IMR-90 (cell line): ENCODE data around the gene MX1. TPM values are rescaled to one million over a fixed set of nuclear protein-coding genes. Genes with fewer than 3 reads are reported as not detected.
A peak's percentile ranks its signal among the peaks of the same experiment; 100 is the strongest.
"Not testable (repeated sequence)": the region's sequence is repeated elsewhere in the genome, so short reads cannot be mapped to it uniquely, and the experiment has no call there.

Experiments
- ATAC-seq: fragments of 200-7000 bp; cut with Tn5 transposase; 2 replicates; pipeline ENCODE4 v1.9.1; 2020; ENCODE audit warnings: low read depth, mild to moderate bottlenecking, moderate library complexity
- BruUV-seq: library from RNA; stranded (reverse); fragments of 400-500 nt; replicated peaks from 2 replicates; lab custom pipeline; 2021; lab: Mats Ljungman, UMichigan
- CTCF ChIA-PET: fragments of 300-600 bp; formaldehyde crosslinking; extraction: SDS; loops from one replicate; lab custom pipeline; 2021; ENCODE audit warnings: antibody characterized with exemption; lab: Yijun Ruan, JAX
- POLR2A ChIA-PET: fragments of 300-600 bp; sonication (Branson Sonifier 250); formaldehyde crosslinking; loops from one replicate; lab custom pipeline; 2022; ENCODE audit warnings: antibody characterized with exemption; ENCODE audit not compliant: unreplicated experiment; lab: Charles Lee
- DNase-seq: peaks from one replicate; pipeline ENCODE4 v3.0.0; 2013
- H2AFZ ChIP-seq: replicated peaks from 2 replicates; pipeline ENCODE3; 2013; ENCODE audit warnings: low read length, mild to moderate bottlenecking; ENCODE audit not compliant: poor library complexity
- H2AK5ac ChIP-seq: 2 replicates; pipeline ENCODE4 v1.6.1; 2013; ENCODE audit warnings: low read depth, low read length, inconsistent platforms
- H2AK9ac ChIP-seq: replicated peaks from 2 replicates; pipeline ENCODE3; 2013; ENCODE audit warnings: mild to moderate bottlenecking, low read depth, low read length, moderate library complexity; ENCODE audit not compliant: poor library complexity
- H2BK120ac ChIP-seq: 2 replicates; pipeline ENCODE4 v1.6.1; 2013; ENCODE audit warnings: low read depth, low read length, inconsistent platforms
- H2BK15ac ChIP-seq: 3 replicates; pipeline ENCODE4 v1.6.1; 2013; ENCODE audit warnings: low read depth, low read length, inconsistent platforms
- H2BK20ac ChIP-seq: 2 replicates; pipeline ENCODE4 v1.6.1; 2013; ENCODE audit warnings: low read depth, mild to moderate bottlenecking, inconsistent platforms, low read length, moderate library complexity
- H2BK5ac ChIP-seq: 2 replicates; pipeline ENCODE4 v1.6.1; 2013; ENCODE audit warnings: mild to moderate bottlenecking, low read depth, low read length, inconsistent platforms; ENCODE audit not compliant: poor library complexity, severe bottlenecking
- H3K14ac ChIP-seq: replicated peaks from 2 replicates; pipeline ENCODE4 v1.6.1; 2013; ENCODE audit warnings: low read depth, low read length, inconsistent platforms
- H3K18ac ChIP-seq: 2 replicates; pipeline ENCODE4 v1.6.1; 2013; ENCODE audit warnings: low read depth, low read length, control low read depth
- H3K23ac ChIP-seq: 2 replicates; pipeline ENCODE4 v1.6.1; 2013; ENCODE audit warnings: low read depth, low read length, inconsistent platforms
- H3K27ac ChIP-seq: 2 replicates; pipeline ENCODE4 v1.5.1; 2013; ENCODE audit warnings: mild to moderate bottlenecking, control low read depth, low read length; ENCODE audit not compliant: insufficient read depth
- H3K27me3 ChIP-seq: 2 replicates; pipeline ENCODE4 v1.6.1; 2013; ENCODE audit warnings: low read length; ENCODE audit not compliant: control insufficient read depth, insufficient read depth
- H3K36me3 ChIP-seq: 2 replicates; pipeline ENCODE4 v1.6.1; 2013; ENCODE audit warnings: low read length, mixed read lengths; ENCODE audit not compliant: control insufficient read depth, insufficient read depth
- H3K4ac ChIP-seq: 2 replicates; pipeline ENCODE4 v1.6.1; 2013; ENCODE audit warnings: low read depth, low read length, inconsistent platforms
- H3K4me1 ChIP-seq: 2 replicates; pipeline ENCODE4 v1.6.1; 2013; ENCODE audit warnings: low read length, mixed read lengths; ENCODE audit not compliant: control insufficient read depth, insufficient read depth
- H3K4me2 ChIP-seq: 2 replicates; pipeline ENCODE4 v1.6.1; 2013; ENCODE audit warnings: low read depth, mild to moderate bottlenecking, control low read depth, low read length, moderate library complexity
- H3K4me3 ChIP-seq: 2 replicates; pipeline ENCODE4 v1.5.1; 2013; ENCODE audit warnings: low read depth, mild to moderate bottlenecking, control low read depth, low read length, moderate library complexity; ENCODE audit not compliant: insufficient read depth
- H3K56ac ChIP-seq: 2 replicates; pipeline ENCODE4 v1.6.1; 2013; ENCODE audit warnings: low read length, inconsistent platforms; ENCODE audit not compliant: insufficient read depth; ENCODE audit errors: extremely low read depth
- H3K79me1 ChIP-seq, 2 experiments: 2 replicates each; pipeline ENCODE4 v1.6.1; 2013; ENCODE audit warnings: low read length in 2 of 2, inconsistent platforms in 1 of 2, low read depth in 1 of 2
- H3K9ac ChIP-seq: 2 replicates; pipeline ENCODE4 v1.6.1; 2013; ENCODE audit warnings: low read depth, low read length, control low read depth
- H3K9me1 ChIP-seq: 2 replicates; pipeline ENCODE4 v1.6.1; 2013; ENCODE audit warnings: low read length, inconsistent platforms; ENCODE audit not compliant: insufficient read depth
- H3K9me3 ChIP-seq: 2 replicates; pipeline ENCODE4 v1.6.1; 2013; ENCODE audit warnings: low read length; ENCODE audit not compliant: control insufficient read depth, insufficient read depth
- H4K20me1 ChIP-seq: 2 replicates; pipeline ENCODE4 v1.6.1; 2013; ENCODE audit warnings: low read length, inconsistent platforms; ENCODE audit not compliant: insufficient read depth
- H4K5ac ChIP-seq: 2 replicates; pipeline ENCODE4 v1.6.1; 2013; ENCODE audit warnings: mild to moderate bottlenecking, low read depth, low read length, control low read depth
- H4K8ac ChIP-seq, 2 experiments: 2 replicates each; pipeline ENCODE4 v1.6.1; 2013; ENCODE audit warnings: low read depth in 2 of 2, low read length in 2 of 2, control low read depth in 1 of 2, inconsistent platforms in 1 of 2
- H4K91ac ChIP-seq: 2 replicates; pipeline ENCODE4 v1.6.1; 2013; ENCODE audit warnings: low read depth, low read length, inconsistent platforms; ENCODE audit not compliant: insufficient read depth
- MAFK ChIP-seq: IDR thresholded peaks from 2 replicates; pipeline ENCODE4 v1.6.1; 2012; ENCODE audit warnings: low read depth, low read length, improper control_type of control experiment
- MAZ ChIP-seq: IDR thresholded peaks from 2 replicates; pipeline ENCODE4 v1.6.1; 2012; ENCODE audit warnings: low read depth, mild to moderate bottlenecking, low read length, improper control_type of control experiment, moderate library complexity, borderline replicate concordance
- WGBS, 2 experiments: methylation state at CpG; one replicate each; pipeline versions ENCODE4 v1.1.5 to v1.1.7; 2013; ENCODE audit warnings: missing lambda C conversion rate in 2 of 2; ENCODE audit not compliant: insufficient read length in 1 of 2; ENCODE audit errors: extremely low coverage in 2 of 2; 5-methylcytosine and 5-hydroxymethylcytosine counted together
- dilution Hi-C: fragments of 300-500 bp; cut with HindIII; formaldehyde crosslinking; loops from one replicate; pipeline ENCODE4 v1.14.3; 2018; ENCODE audit warnings: low sequenced_read_pairs; ENCODE audit not compliant: unreplicated experiment
- in situ Hi-C: fragments of 300-500 bp; cut with MboI; formaldehyde crosslinking; loops from 3 replicates; pipeline ENCODE4 v1.14.3; 2019; ENCODE audit warnings: low sequenced_read_pairs, inconsistent platforms, mixed read lengths
- intact Hi-C: fragments of 100-400 bp; cut with micrococcal nuclease; formaldehyde crosslinking; loops from 2 replicates; pipeline ENCODE4 v1.10.0; 2022
- polyA plus RNA-seq, 3 experiments: library from polyadenylated mRNA; depleted of rRNA; stranded (reverse); fragments of >200 nt; gene quantifications; 2 replicates each; pipeline ENCODE4 v1.2.3, GENCODE V29; 2012; ENCODE audit warnings: low replicate concordance in 1 of 3
- total RNA-seq: library from RNA; depleted of rRNA; stranded (reverse); fragments of >200 nt; gene quantifications from 2 replicates; pipeline ENCODE4 v1.2.3, GENCODE V29; 2012

Gene MX1
- total and polyA plus RNA-seq, 2 of the 4 experiments (the other 2 are of a cell fraction): 1.0 to 2.5 TPM

- Histone ChIP-seq H4K8ac (peak overlapping the region; percentile 94; a peak in 3 of 4 replicates), H2AK5ac (no peak overlapping the region), H3K4ac (peak overlapping the region; percentile 96), H3K4me3 (peak overlapping the region; percentile 54), H3K18ac (peak overlapping the region; percentile 26; the same call in 1 of the 2 replicates), H2BK15ac (no peak overlapping the region), H2BK5ac (peak overlapping the region; percentile 22), H3K9me1 (peaks cover 3% of the 10 kb centered on the region; the same call in 1 of the 2 replicates), H4K20me1 (no peaks in the 10 kb centered on the region), H3K36me3 (no peaks in the 10 kb centered on the region), H3K9me3 (no peaks in the 10 kb centered on the region), H3K9ac (peak overlapping the region; percentile 78), H2BK120ac (peak overlapping the region; percentile 96), H2BK20ac (peak overlapping the region; percentile 43; the same call in 1 of the 2 replicates), H3K4me1 (no peaks in the 10 kb centered on the region), H3K56ac (peak overlapping the region; percentile 91; the same call in 1 of the 2 replicates), H2AFZ (peak overlapping the region; percentile 100), H2AK9ac (peak overlapping the region; percentile 99), H3K23ac (peak overlapping the region; percentile 97), H3K27ac (peak overlapping the region; percentile 60), H3K4me2 (peak overlapping the region; percentile 80), H4K91ac (peak overlapping the region; percentile 83), H4K5ac (peak overlapping the region; percentile 66), H3K79me1 (no peaks in the 10 kb centered on the region), H3K14ac (peak overlapping the region; percentile 98), H3K27me3 (no peaks in the 10 kb centered on the region)
- ChIA-PET CTCF (no interaction called here), POLR2A (no interaction called here)
- in situ Hi-C loops (no loop called here), dilution Hi-C loops (no loop called here), intact Hi-C loops (loop anchor here (5.0 kb wide), 1 partner anchor 58 kb away; the partner anchor contains the start of gene MX2)
- TF ChIP-seq MAFK (no peak), MAZ (peak; percentile 75)
- ATAC-seq: peak; percentile 97
- 0% methylated on average over 9 of the region's 54 CpGs; no CpG with 5 or more reads in 1 of the 2 experiments for WGBS, 2 experiments
- peak; percentile 84 for DNase-seq
- BruUV-seq: no TSS peak
Measured at GRCh38 chr21:41419921-41420862, 5.8 kb upstream of the MX1 start.

- intact Hi-C loops: loop anchor here (5.0 kb wide), 1 partner anchor 59 kb away; the partner anchor contains the start of gene MX2
- H3K4me1 ChIP-seq, BruUV-seq, H3K23ac ChIP-seq, POLR2A ChIA-PET, H2AFZ ChIP-seq, H4K20me1 ChIP-seq, H3K4me2 ChIP-seq, dilution Hi-C loops, H3K27ac ChIP-seq, ATAC-seq, H4K91ac ChIP-seq, H3K79me1 ChIP-seq, H3K56ac ChIP-seq, H2BK20ac ChIP-seq, in situ Hi-C loops, H3K9me1 ChIP-seq, H3K9ac ChIP-seq, H2BK5ac ChIP-seq, DNase-seq, H3K4ac ChIP-seq, H2AK9ac ChIP-seq, H3K36me3 ChIP-seq, H3K18ac ChIP-seq, H3K4me3 ChIP-seq, H2BK120ac ChIP-seq, H2AK5ac ChIP-seq, H3K14ac ChIP-seq, H3K9me3 ChIP-seq, H3K27me3 ChIP-seq, CTCF ChIA-PET, H4K5ac ChIP-seq, H2BK15ac ChIP-seq: not testable (repeated sequence)
- WGBS, 2 experiments: no CpG with 5 or more reads among the region's 8 CpGs
- peak overlapping the region in 1 of 2 experiments; percentile 88; a peak in 1 of 4 replicates for H4K8ac ChIP-seq
Measured at GRCh38 chr21:41420998-41421397, 5.0 kb upstream of the MX1 start.
